Liver (tissue), 9 donors: Measurements from ENCODE around the gene MYO1H. TPM values are rescaled to one million over a fixed set of nuclear protein-coding genes. Genes with fewer than 3 reads are reported as not detected.

Experiments
- DNase-seq: peaks from one replicate; pipeline ENCODE4 v3.0.0-alpha.2; 2017; ENCODE audit warnings: low spot score
- H3K27ac ChIP-seq, 2 donors: one replicate each; pipeline ENCODE4 v1.7.0; 2013; ENCODE audit warnings: inconsistent platforms in 2 of 2, low read length in 2 of 2, control low read depth in 1 of 2, low read depth in 1 of 2, mild to moderate bottlenecking in 1 of 2
- H3K27me3 ChIP-seq, 4 donors: one replicate each; pipeline versions ENCODE4 v1.6.1 to v1.7.0; 2013; ENCODE audit warnings: low read length in 3 of 4, inconsistent platforms in 1 of 4, mild to moderate bottlenecking in 1 of 4, moderate library complexity in 1 of 4; ENCODE audit not compliant: control insufficient read depth in 4 of 4, insufficient read depth in 4 of 4
- H3K36me3 ChIP-seq, 4 donors: one replicate each; pipeline versions ENCODE4 v1.6.1 to v1.7.0; 2013; ENCODE audit warnings: low read length in 3 of 4, mild to moderate bottlenecking in 3 of 4, low read depth in 1 of 4, moderate library complexity in 1 of 4; ENCODE audit not compliant: control insufficient read depth in 4 of 4, insufficient read depth in 3 of 4
- H3K4me1 ChIP-seq, 4 donors: one replicate each; pipeline versions ENCODE4 v1.6.1 to v1.7.0; 2013; ENCODE audit warnings: low read length in 3 of 4, mild to moderate bottlenecking in 3 of 4, moderate library complexity in 1 of 4; ENCODE audit not compliant: control insufficient read depth in 4 of 4, insufficient read depth in 4 of 4
- H3K4me3 ChIP-seq, 3 donors: one replicate each; pipeline versions ENCODE4 v1.6.1 to v1.7.0; 2013; ENCODE audit warnings: low read length in 3 of 3, control low read depth in 1 of 3, low read depth in 1 of 3, mild to moderate bottlenecking in 1 of 3
- H3K9ac ChIP-seq, 2 donors: one replicate each; pipeline ENCODE4 v1.7.0; 2013; ENCODE audit warnings: low read length in 2 of 2, mild to moderate bottlenecking in 2 of 2, moderate library complexity in 2 of 2, control low read depth in 1 of 2, low read depth in 1 of 2
- H3K9me3 ChIP-seq, 4 donors: one replicate each; pipeline versions ENCODE4 v1.6.1 to v1.7.0; 2013; ENCODE audit warnings: low read length in 3 of 4; ENCODE audit not compliant: control insufficient read depth in 4 of 4
- ATF3 ChIP-seq: IDR thresholded peaks from 2 replicates; pipeline ENCODE4 v1.6.1; 2016; ENCODE audit warnings: antibody characterized with exemption
- EGR1 ChIP-seq, 2 donors: IDR thresholded peaks; 2 replicates each; pipeline ENCODE4 v1.6.1; 2016 to 2018; ENCODE audit warnings: antibody characterized with exemption in 2 of 2, low read depth in 2 of 2
- FOXA1 ChIP-seq: IDR thresholded peaks from 2 replicates; pipeline ENCODE4 v1.6.1; 2016; ENCODE audit warnings: antibody characterized with exemption
- FOXA2 ChIP-seq: IDR thresholded peaks from 2 replicates; pipeline ENCODE4 v1.6.1; 2016; ENCODE audit warnings: antibody characterized with exemption
- GABPA ChIP-seq, 2 donors: IDR thresholded peaks in 1 of 2; conservative IDR thresholded peaks in 1 of 2; 2 replicates each; pipeline ENCODE4 v1.6.1; 2016; ENCODE audit warnings: antibody characterized with exemption in 2 of 2, mild to moderate bottlenecking in 1 of 2, moderate library complexity in 1 of 2
- HNF4A ChIP-seq, 2 donors: conservative IDR thresholded peaks; 2 replicates each; pipeline ENCODE4 v1.6.1; 2016; ENCODE audit warnings: antibody characterized with exemption in 2 of 2, mild to moderate bottlenecking in 2 of 2
- HNF4G ChIP-seq: IDR thresholded peaks from 2 replicates; pipeline ENCODE4 v1.6.1; 2016; ENCODE audit warnings: antibody characterized with exemption
- JUND ChIP-seq, 2 donors: IDR thresholded peaks; 2 replicates each; pipeline ENCODE4 v1.6.1; 2016; ENCODE audit warnings: antibody characterized with exemption in 2 of 2
- NR2F2 ChIP-seq: IDR thresholded peaks from 2 replicates; pipeline ENCODE4 v1.6.1; 2016; ENCODE audit warnings: antibody characterized with exemption
- RAD21 ChIP-seq, 2 donors: IDR thresholded peaks; 2 replicates each; pipeline ENCODE4 v1.6.1; 2016; ENCODE audit warnings: antibody characterized with exemption in 2 of 2, mild to moderate bottlenecking in 2 of 2
- REST ChIP-seq: IDR thresholded peaks from 2 replicates; pipeline ENCODE4 v1.6.1; 2016; ENCODE audit warnings: antibody characterized with exemption, mild to moderate bottlenecking
- RXRA ChIP-seq, 2 donors: IDR thresholded peaks; 2 replicates each; pipeline ENCODE4 v1.6.1; 2017 to 2018; ENCODE audit warnings: antibody characterized with exemption in 2 of 2, mild to moderate bottlenecking in 1 of 2
- SP1 ChIP-seq: IDR thresholded peaks from 2 replicates; pipeline ENCODE4 v1.6.1; 2018; ENCODE audit warnings: antibody characterized with exemption, mild to moderate bottlenecking
- TAF1 ChIP-seq: conservative IDR thresholded peaks from 2 replicates; pipeline ENCODE4 v1.6.1; 2016; ENCODE audit warnings: antibody characterized with exemption, mild to moderate bottlenecking
- YY1 ChIP-seq: IDR thresholded peaks from 2 replicates; pipeline ENCODE4 v1.6.1; 2016; ENCODE audit warnings: antibody characterized with exemption, mild to moderate bottlenecking
- WGBS: extraction: QIAGEN DNeasy Blood & Tissue Kit; methylation state at CpG from one replicate; pipeline ENCODE4 v1.1.7; 2013; 5-methylcytosine and 5-hydroxymethylcytosine counted together
- polyA plus RNA-seq, 2 donors: library from polyadenylated mRNA; stranded (reverse) in 1 of 2; unstranded in 1 of 2; fragments of 200-250 nt in 1 of 2; fragments of >200 nt in 1 of 2; fragmentation: Nextera tagmentation in 1 of 2; extraction: Ambion mirVana in 1 of 2; gene quantifications; one replicate each; pipeline versions ENCODE4 v1.2.1 to v1.2.3, GENCODE V29; 2013 to 2015
- total RNA-seq, 2 donors: library from RNA; depleted of rRNA; stranded (reverse); fragments of >200 nt; gene quantifications; one replicate each; pipeline ENCODE4 v1.2.3, GENCODE V29; 2014
- TF ChIP-seq, protein P1 (sequence below): IDR thresholded peaks from 2 replicates; pipeline ENCODE4 v1.6.1; 2016; ENCODE audit warnings: antibody characterized with exemption
- TF ChIP-seq, protein P2 (sequence below): IDR thresholded peaks from 2 replicates; pipeline ENCODE4 v1.6.1; 2016; ENCODE audit warnings: antibody characterized with exemption
- donor health status: healthy.
- donor health status: healthy.
- donor health status: healthy.
- donor health status: healthy.
- donor health status: healthy.

MYO1H gene
- total and polyA plus RNA-seq, 4 donors = not detected

- no peaks in the 10 kb centered on the region for H3K9me3 ChIP-seq
- 65% methylated on average over 5 of the region's 5 CpGs for WGBS
- no peak for TF ChIP-seq ATF3
- TF ChIP-seq HNF4G = no peak
- TF ChIP-seq TAF1 = no peak
- no peak for TF ChIP-seq EGR1 (IDR thresholded peaks at IDR 0.05; ENCODE audit: low read depth in 2 of 2)
- no peak for TF ChIP-seq YY1
- TF ChIP-seq, protein P1, sequence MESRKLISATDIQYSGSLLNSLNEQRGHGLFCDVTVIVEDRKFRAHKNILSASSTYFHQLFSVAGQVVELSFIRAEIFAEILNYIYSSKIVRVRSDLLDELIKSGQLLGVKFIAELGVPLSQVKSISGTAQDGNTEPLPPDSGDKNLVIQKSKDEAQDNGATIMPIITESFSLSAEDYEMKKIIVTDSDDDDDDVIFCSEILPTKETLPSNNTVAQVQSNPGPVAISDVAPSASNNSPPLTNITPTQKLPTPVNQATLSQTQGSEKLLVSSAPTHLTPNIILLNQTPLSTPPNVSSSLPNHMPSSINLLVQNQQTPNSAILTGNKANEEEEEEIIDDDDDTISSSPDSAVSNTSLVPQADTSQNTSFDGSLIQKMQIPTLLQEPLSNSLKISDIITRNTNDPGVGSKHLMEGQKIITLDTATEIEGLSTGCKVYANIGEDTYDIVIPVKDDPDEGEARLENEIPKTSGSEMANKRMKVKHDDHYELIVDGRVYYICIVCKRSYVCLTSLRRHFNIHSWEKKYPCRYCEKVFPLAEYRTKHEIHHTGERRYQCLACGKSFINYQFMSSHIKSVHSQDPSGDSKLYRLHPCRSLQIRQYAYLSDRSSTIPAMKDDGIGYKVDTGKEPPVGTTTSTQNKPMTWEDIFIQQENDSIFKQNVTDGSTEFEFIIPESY = no peak
- TF ChIP-seq GABPA (IDR thresholded peaks at IDR 0.05 in 1 of 2, conservative IDR thresholded peaks at IDR 0.05 in 1 of 2) = no peak
- TF ChIP-seq RXRA (IDR thresholded peaks at IDR 0.05) = no peak
- no peak for TF ChIP-seq NR2F2
- no peak for TF ChIP-seq JUND (IDR thresholded peaks at IDR 0.05)
- TF ChIP-seq FOXA1 = no peak
- TF ChIP-seq RAD21 (IDR thresholded peaks at IDR 0.05) = no peak
- TF ChIP-seq, protein P2, sequence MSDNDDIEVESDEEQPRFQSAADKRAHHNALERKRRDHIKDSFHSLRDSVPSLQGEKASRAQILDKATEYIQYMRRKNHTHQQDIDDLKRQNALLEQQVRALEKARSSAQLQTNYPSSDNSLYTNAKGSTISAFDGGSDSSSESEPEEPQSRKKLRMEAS = no peak
- no peak for TF ChIP-seq REST
- TF ChIP-seq HNF4A (conservative IDR thresholded peaks at IDR 0.05) = no peak
- TF ChIP-seq SP1 = no peak
- H3K4me1 ChIP-seq = peaks cover 6 to 35% (median 15%) of the 10 kb centered on the region in 4 donors
- H3K27ac ChIP-seq = peak overlapping the region; percentile 70 to 84
- H3K36me3 ChIP-seq = peaks cover 0 to 17% (median 9%) of the 10 kb centered on the region in 4 donors
- H3K9ac ChIP-seq = no peak overlapping the region
- no peak overlapping the region for H3K4me3 ChIP-seq
- DNase-seq = no peak
- no peaks in the 10 kb centered on the region for H3K27me3 ChIP-seq
Measured at GRCh38 chr12:109463756-109464155, 116.1 kb downstream of the MYO1H start.

GRCh38 chr12:109464642-109465351 lies 117.1 kb downstream of the MYO1H start:
- Histone ChIP-seq H3K4me1 (peaks cover 6 to 37% (median 15%) of the 10 kb centered on the region in 4 donors), H3K9ac (no peak overlapping the region), H3K4me3 (no peak overlapping the region), H3K9me3 (no peaks in the 10 kb centered on the region), H3K36me3 (peaks cover 0 to 23% (median 14%) of the 10 kb centered on the region in 4 donors), H3K27me3 (no peaks in the 10 kb centered on the region), H3K27ac (no peak overlapping the region)
- TF ChIP-seq REST (no peak), SP1 (no peak), FOXA2 (no peak), RAD21 (IDR thresholded peaks at IDR 0.05) (no peak), HNF4A (conservative IDR thresholded peaks at IDR 0.05) (no peak)
- TF ChIP-seq, protein P1 = no peak
- no peak for DNase-seq
- WGBS = 95% methylated on average over 14 of the region's 14 CpGs
